Measurements from ENCODE around the gene JUN.

The JUN gene

DNA sequence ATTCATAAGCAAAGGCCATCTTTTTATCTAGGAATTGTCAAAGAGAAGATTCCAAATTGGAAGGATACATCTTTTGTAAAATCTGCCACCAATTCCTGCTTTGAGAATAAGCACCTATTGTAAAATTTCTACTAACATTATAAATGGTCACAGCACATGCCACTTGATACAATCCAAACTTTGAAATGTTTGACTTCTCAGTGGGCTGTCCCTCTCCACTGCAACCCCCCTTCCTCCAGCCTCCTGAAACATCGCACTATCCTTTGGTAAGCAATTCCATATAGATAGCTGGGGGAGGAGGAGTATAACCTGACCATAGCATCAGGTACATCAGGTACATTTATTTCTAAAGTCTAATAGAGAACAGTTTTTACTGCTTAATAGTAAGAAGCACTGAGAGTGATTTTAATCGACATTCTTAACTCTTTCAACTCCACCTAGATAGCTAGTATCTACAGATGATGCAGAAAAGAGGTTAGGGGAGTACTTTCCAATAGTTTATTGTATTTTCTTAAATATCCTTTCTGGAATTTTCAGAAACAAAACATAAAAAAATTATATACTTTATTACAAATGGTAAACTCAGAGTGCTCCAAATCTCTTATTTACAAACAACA is 2.9 kb downstream of the JUN start:
- peak overlapping the region; percentile 60 for H3K4me3 ChIP-seq (ENCODE audit: low read depth, low read length)
- no peak for DNase-seq (ENCODE audit: low read depth)
- TF ChIP-seq CTCF (IDR thresholded peaks at IDR 0.05; ENCODE audit: insufficient read depth, low read depth, low read length, missing control alignments), result no peak

DNA sequence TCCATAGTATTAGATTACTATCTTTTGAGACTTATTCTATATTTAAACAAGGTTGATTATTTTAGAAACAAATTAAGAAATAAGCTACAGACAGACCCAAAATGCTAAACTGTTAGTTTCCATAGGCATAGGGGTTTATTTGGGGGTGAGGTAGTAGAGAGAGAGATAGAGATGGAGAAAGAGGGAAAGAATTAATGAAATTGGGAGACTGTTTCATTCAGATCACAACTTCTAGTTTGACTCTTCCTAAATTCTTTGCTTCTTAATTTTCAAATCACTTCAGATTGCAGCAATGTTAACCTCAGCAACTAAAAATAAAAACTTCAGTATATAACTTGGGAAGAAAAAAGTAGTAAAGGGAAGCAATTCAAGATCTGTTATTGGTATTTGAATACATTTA is 3.4 kb downstream of the JUN start:
- DNase-seq (ENCODE audit: low read depth), result no peak
- no peak overlapping the region for H3K4me3 ChIP-seq (ENCODE audit: low read depth, low read length)
- TF ChIP-seq CTCF (IDR thresholded peaks at IDR 0.05; ENCODE audit: insufficient read depth, low read depth, low read length, missing control alignments), result no peak

DNA sequence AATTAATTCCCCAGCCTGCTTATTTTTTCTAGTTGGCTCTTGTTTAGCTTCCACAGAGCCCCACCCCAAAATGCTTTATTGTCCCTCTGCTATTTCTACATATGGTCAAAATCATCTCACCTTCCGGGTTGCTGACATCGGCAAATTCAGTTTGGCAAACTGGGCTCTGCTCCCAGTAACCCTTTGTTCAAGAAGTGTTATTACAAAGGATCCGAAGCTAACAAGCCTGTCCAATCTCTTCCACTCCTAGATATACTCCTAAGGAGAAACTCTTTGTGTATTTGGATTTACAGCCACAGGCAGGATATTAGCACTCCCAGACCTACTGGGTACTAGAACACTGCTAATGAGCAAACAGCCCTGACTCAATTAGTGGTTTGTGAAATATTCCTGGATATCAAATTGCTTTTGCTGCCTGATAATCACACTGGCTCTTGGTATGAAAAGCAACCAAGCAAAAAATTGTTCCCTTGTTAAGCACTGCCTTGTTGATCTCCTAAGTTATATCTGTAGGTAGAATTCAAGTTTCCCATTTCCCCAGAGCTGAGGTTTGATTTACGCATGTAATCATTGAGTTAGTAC is 4.0 kb downstream of the JUN start:
- no peak overlapping the region for H3K4me3 ChIP-seq (ENCODE audit: low read depth, low read length)
- no peak for DNase-seq (ENCODE audit: low read depth)
- TF ChIP-seq CTCF (IDR thresholded peaks at IDR 0.05; ENCODE audit: insufficient read depth, low read depth, low read length, missing control alignments), result no peak

GRCh38 chr1:58779059-58779754 is 4.6 kb downstream of the JUN start:
- no peak for DNase-seq (ENCODE audit: low read depth)
- no peak for TF ChIP-seq CTCF (IDR thresholded peaks at IDR 0.05; ENCODE audit: insufficient read depth, low read depth, low read length, missing control alignments)
- H3K4me3 ChIP-seq (ENCODE audit: low read depth, low read length), result no peak overlapping the region

- no peak for TF ChIP-seq CTCF (IDR thresholded peaks at IDR 0.05; ENCODE audit: insufficient read depth, low read depth, low read length, missing control alignments)
- DNase-seq (ENCODE audit: low read depth), result no peak
- no peak overlapping the region for H3K4me3 ChIP-seq (ENCODE audit: low read depth, low read length)
Measured at GRCh38 chr1:58778385-58779000, 5.4 kb downstream of the JUN start.

DNA sequence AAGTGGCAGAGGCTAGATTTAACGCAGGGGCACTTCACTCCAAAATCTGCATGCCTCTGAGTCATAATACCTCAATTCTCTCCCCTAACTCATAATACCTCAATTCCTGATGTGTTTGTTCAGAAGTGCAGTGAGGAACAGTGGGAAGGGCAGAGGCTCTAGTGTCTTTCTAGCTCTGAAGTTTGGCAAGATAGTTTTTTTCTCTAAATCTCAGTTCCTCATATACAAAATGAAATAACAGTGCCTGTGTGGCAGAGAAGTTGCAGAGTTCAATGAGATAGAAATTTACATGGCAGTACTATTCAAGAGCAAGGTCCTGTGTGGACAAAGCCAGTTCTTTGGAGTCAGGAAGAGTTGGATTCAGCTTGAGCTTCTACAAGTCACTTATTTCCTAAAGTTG is 9.8 kb downstream of the JUN start:
- DNase-seq (ENCODE audit: low read depth), result no peak
- TF ChIP-seq CTCF (IDR thresholded peaks at IDR 0.05; ENCODE audit: insufficient read depth, low read depth, low read length, missing control alignments), result no peak
- no peak overlapping the region for H3K4me3 ChIP-seq (ENCODE audit: low read depth, low read length)
